Measurements from ENCODE around the gene CCR6. TPM values are rescaled to one million over a fixed set of nuclear protein-coding genes. Genes with fewer than 3 reads are reported as not detected.

The CCR6 gene
- polyA plus RNA-seq, 2 of the 4 experiments (the other 2 are of a cell fraction): 0.01 TPM; not detected in 1

DNA sequence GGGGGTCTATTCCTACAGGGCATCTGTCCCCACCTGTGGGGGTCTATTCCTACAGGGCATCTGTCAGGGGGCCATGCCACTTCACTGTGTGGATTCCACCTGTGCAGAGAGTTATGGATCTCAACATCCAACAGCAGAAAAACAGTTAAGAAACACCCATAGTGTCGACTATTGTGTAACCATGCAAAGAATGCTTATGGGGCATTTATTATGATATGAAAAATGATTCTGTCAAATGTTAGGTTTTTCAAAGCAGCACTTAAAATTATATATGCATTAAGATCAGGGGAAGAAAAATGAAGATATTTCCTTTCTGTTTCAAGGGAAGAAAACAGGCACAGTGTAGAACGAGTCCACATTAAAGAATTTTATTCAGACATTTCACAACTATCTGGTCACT lies 32.0 kb downstream of the CCR6 start:
- ChIA-PET CTCF (no interaction called here), POLR2A (no interaction called here)
- H3K4me2 ChIP-seq: no peak overlapping the region
- H3K4me3 ChIP-seq: no peak overlapping the region
- ATAC-seq: no peak
- H3K4me1 ChIP-seq: no peaks in the 10 kb centered on the region
- no peaks in the 10 kb centered on the region for H3K9me3 ChIP-seq
- TF ChIP-seq MAFK (IDR thresholded peaks at IDR 0.05; ENCODE audit: partially characterized antibody) (peak; percentile 21), RARB (CRISPR knock-in tag; IDR thresholded peaks at IDR 0.05) (no peak)
- 38% methylated on average over 2 of the region's 2 CpGs for WGBS (ENCODE audit: missing lambda C conversion rate)
- H3K27ac ChIP-seq: no peak overlapping the region
- no peak for FAIRE-seq
- DNase-seq (ENCODE audit: low read depth in 1 of 2, low spot score in 1 of 2): no peak

DNA sequence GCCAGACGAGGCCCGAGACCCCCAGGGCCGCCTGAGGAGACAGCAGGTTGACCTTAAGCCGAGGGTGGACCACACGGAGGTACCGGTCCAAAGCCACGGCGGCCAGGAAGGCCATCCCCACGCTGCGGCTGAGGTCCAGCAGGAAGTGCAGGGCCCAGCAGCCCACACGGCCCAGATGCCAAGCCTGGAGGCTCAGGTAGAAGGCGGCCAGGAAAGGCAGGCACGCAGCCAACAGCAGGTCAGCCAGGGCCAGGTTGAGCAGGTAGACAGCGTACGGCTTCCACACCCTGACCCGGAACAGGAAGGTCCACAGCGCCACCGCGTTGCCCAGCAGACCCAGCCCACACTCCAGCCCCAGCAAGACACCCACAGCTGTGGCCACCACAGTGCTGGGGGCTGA lies 34.5 kb downstream of the CCR6 start:
- no peak for TF ChIP-seq PHF8 (IDR thresholded peaks at IDR 0.05; ENCODE audit: borderline replicate concordance, low read depth)
- TF ChIP-seq, protein P1, sequence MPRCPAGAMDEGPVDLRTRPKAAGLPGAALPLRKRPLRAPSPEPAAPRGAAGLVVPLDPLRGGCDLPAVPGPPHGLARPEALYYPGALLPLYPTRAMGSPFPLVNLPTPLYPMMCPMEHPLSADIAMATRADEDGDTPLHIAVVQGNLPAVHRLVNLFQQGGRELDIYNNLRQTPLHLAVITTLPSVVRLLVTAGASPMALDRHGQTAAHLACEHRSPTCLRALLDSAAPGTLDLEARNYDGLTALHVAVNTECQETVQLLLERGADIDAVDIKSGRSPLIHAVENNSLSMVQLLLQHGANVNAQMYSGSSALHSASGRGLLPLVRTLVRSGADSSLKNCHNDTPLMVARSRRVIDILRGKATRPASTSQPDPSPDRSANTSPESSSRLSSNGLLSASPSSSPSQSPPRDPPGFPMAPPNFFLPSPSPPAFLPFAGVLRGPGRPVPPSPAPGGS (IDR thresholded peaks at IDR 0.05): no peak
- TF ChIP-seq EHMT2 (IDR thresholded peaks at IDR 0.05; ENCODE audit: low read depth): no peak
- no peak for TF ChIP-seq RARB (CRISPR knock-in tag; IDR thresholded peaks at IDR 0.05)
- no peak for TF ChIP-seq KDM1A (IDR thresholded peaks at IDR 0.05; ENCODE audit: low read depth)
- no peak for TF ChIP-seq MAFK (IDR thresholded peaks at IDR 0.05; ENCODE audit: partially characterized antibody)
- no peak for TF ChIP-seq ESRRA (IDR thresholded peaks at IDR 0.05; ENCODE audit: borderline replicate concordance, low read length)
- TF ChIP-seq, protein P2, sequence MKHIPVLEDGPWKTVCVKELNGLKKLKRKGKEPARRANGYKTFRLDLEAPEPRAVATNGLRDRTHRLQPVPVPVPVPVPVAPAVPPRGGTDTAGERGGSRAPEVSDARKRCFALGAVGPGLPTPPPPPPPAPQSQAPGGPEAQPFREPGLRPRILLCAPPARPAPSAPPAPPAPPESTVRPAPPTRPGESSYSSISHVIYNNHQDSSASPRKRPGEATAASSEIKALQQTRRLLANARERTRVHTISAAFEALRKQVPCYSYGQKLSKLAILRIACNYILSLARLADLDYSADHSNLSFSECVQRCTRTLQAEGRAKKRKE (CRISPR knock-in tag; IDR thresholded peaks at IDR 0.05; ENCODE audit: low read depth): no peak
- no peak for TF ChIP-seq E2F6 (IDR thresholded peaks at IDR 0.05; ENCODE audit: borderline replicate concordance, low read depth)
- no peak for TF ChIP-seq POLR2AphosphoS2 (conservative IDR thresholded peaks at IDR 0.05; ENCODE audit: low read length)
- no peak for TF ChIP-seq FOSB (CRISPR knock-in tag; IDR thresholded peaks at IDR 0.05)
- TF ChIP-seq HES2 (IDR thresholded peaks at IDR 0.05): no peak
- no peak for TF ChIP-seq ZC3H11A (IDR thresholded peaks at IDR 0.05)
- no peak for TF ChIP-seq EHF (CRISPR knock-in tag; IDR thresholded peaks at IDR 0.05)
- no peak for TF ChIP-seq SMC3 (IDR thresholded peaks at IDR 0.05)
- no peak for TF ChIP-seq EP300 (IDR thresholded peaks at IDR 0.05)
- TF ChIP-seq RFX5 (IDR thresholded peaks at IDR 0.05): no peak
- TF ChIP-seq ZNF302 (CRISPR knock-in tag; IDR thresholded peaks at IDR 0.05): no peak
- ATAC-seq (no peak), FAIRE-seq (no peak), DNase-seq (ENCODE audit: low read depth in 1 of 2, low spot score in 1 of 2) (no peak)
- ChIA-PET POLR2A (no interaction called here), CTCF (interaction anchor here (1.3 kb wide), 1 partner anchor 16 kb away, joined by 3 read pairs; no protein-coding TSS in a partner anchor)
- Histone ChIP-seq H3K9me3 (no peaks in the 10 kb centered on the region), H3K27ac (no peak overlapping the region), H3K4me3 (no peak overlapping the region), H3K4me1 (no peaks in the 10 kb centered on the region), H3K4me2 (no peak overlapping the region)
- WGBS (ENCODE audit: missing lambda C conversion rate): 27% methylated on average over 5 of the region's 19 CpGs

- WGBS (ENCODE audit: missing lambda C conversion rate): 40% methylated on average over 4 of the region's 4 CpGs
- no peak for DNase-seq (ENCODE audit: low read depth in 1 of 2, low spot score in 1 of 2)
These were observed 35.0 kb downstream of the CCR6 start, which contains the start of gene GPR31 for GRCh38 chr6:167157863-167158262. GPR31 (minus strand) TSS chr6:167157980; CDS start chr6:167157831, 149 bp downstream.

More at GRCh38 chr6:167157863-167158262, 35.0 kb downstream of the CCR6 start, which contains the start of gene GPR31:
- Histone ChIP-seq H3K4me1 (no peaks in the 10 kb centered on the region), H3K4me2 (no peak within 1 kb of the TSS), H3K9me3 (no peaks in the 10 kb centered on the region), H3K27ac (no peak within 1 kb of the TSS), H3K4me3 (no peak within 1 kb of the TSS)
- ATAC-seq (no peak), FAIRE-seq (no peak)
- ChIA-PET POLR2A (no interaction called here), CTCF (no interaction called here)
- TF ChIP-seq CBX2 (IDR thresholded peaks at IDR 0.05; ENCODE audit: borderline replicate concordance, low read depth): no peak
